CD4-positive, alpha-beta T cell (primary cell): ENCODE data around the gene CLDN5. TPM values are rescaled to one million over a fixed set of nuclear protein-coding genes. Genes with fewer than 3 reads are reported as not detected.

ENCODE experiments used
- ATAC-seq: fragments of 200-7000 bp; cut with Tn5 transposase; one replicate; pipeline ENCODE4 v1.10.0; 2022; ENCODE audit warnings: mild to moderate bottlenecking; ENCODE audit not compliant: poor library complexity
- CTCF ChIA-PET: fragments of 350-600 bp; sonication (Branson Sonifier 250); formaldehyde crosslinking; loops from one replicate; lab custom pipeline; 2021; ENCODE audit warnings: antibody characterized with exemption, inconsistent platforms; lab: Charles Lee
- POLR2A ChIA-PET: fragments of 350-600 bp; sonication (Branson Sonifier 250); formaldehyde crosslinking; loops from one replicate; lab custom pipeline; 2021; ENCODE audit warnings: antibody characterized with exemption, inconsistent platforms; lab: Charles Lee
- DNase-seq, 14 experiments: peaks; one replicate each; pipeline ENCODE4 v3.0.0-alpha.2; 2013 to 2020; ENCODE audit warnings: mixed read lengths in 2 of 14
- H3K27ac ChIP-seq, 2 donors: one replicate each; pipeline versions ENCODE4 v1.5.1 to v1.7.0; 2013; ENCODE audit warnings: low read length in 2 of 2, low read depth in 1 of 2, mild to moderate bottlenecking in 1 of 2
- H3K27me3 ChIP-seq, 2 experiments: 1 replicate in 1 of 2; 2 replicates in 1 of 2; pipeline versions ENCODE4 v1.6.1 to v1.7.0; 2013; ENCODE audit warnings: low read length in 2 of 2, control low read depth in 1 of 2, mild to moderate bottlenecking in 1 of 2, moderate library complexity in 1 of 2; ENCODE audit not compliant: insufficient read depth in 2 of 2, control insufficient read depth in 1 of 2
- H3K36me3 ChIP-seq: one replicate; pipeline ENCODE4 v1.6.1; 2013; ENCODE audit warnings: low read length, control low read depth; ENCODE audit not compliant: insufficient read depth
- H3K4me1 ChIP-seq: one replicate; pipeline ENCODE4 v1.6.1; 2013; ENCODE audit warnings: low read length, control low read depth; ENCODE audit not compliant: insufficient read depth
- H3K4me3 ChIP-seq: one replicate; pipeline ENCODE4 v1.5.1; 2013; ENCODE audit warnings: mild to moderate bottlenecking, low read length, moderate library complexity
- H3K9me3 ChIP-seq, 2 experiments: 1 replicate in 1 of 2; 2 replicates in 1 of 2; pipeline versions ENCODE4 v1.6.1 to v1.7.0; 2013; ENCODE audit warnings: low read length in 2 of 2, mild to moderate bottlenecking in 2 of 2, control low read depth in 1 of 2, moderate library complexity in 1 of 2; ENCODE audit not compliant: control insufficient read depth in 1 of 2, insufficient read depth in 1 of 2
- H3K27ac Mint-ChIP-seq: one replicate; pipeline ENCODE4 v1.8.0; 2020; ENCODE audit warnings: mixed read lengths
- H3K27me3 Mint-ChIP-seq: one replicate; pipeline ENCODE4 v1.8.0; 2021; ENCODE audit warnings: mixed read lengths
- H3K36me3 Mint-ChIP-seq: one replicate; pipeline ENCODE4 v1.8.0; 2021; ENCODE audit warnings: low read depth, mixed read lengths
- H3K4me1 Mint-ChIP-seq: one replicate; pipeline ENCODE4 v1.8.0; 2021; ENCODE audit warnings: low read depth, mixed read lengths
- H3K4me3 Mint-ChIP-seq: one replicate; pipeline ENCODE4 v1.8.0; 2020; ENCODE audit warnings: mild to moderate bottlenecking, mixed read lengths
- H3K9me3 Mint-ChIP-seq: one replicate; pipeline ENCODE4 v1.8.0; 2020; ENCODE audit warnings: mixed read lengths
- CTCF ChIP-seq: fragments of 200-600 bp; IDR thresholded peaks from one replicate; pipeline ENCODE4 v1.8.0; 2022; ENCODE audit warnings: antibody characterized with exemption, mild to moderate bottlenecking
- intact Hi-C, 2 experiments: fragments of 100-400 bp; cut with DNase I in 1 of 2; cut with micrococcal nuclease in 1 of 2; formaldehyde crosslinking; loops; one replicate each; pipeline versions ENCODE4 v1.15.1 to v1.9.0; 2023 to 2025; cut with DNase I, micrococcal nuclease
- total RNA-seq, 174 experiments: library from RNA in 2 of 174; stranded (reverse) in 2 of 174; gene quantifications; one replicate each; pipeline ENCODE4 v1.2.3 and lab custom pipeline; 2021 to 2026

The CLDN5 gene
- total RNA-seq, 2 experiments from 2014 or later: not detected

- no peak overlapping the region for H3K4me3 ChIP-seq
- H3K27me3 ChIP-seq: no peaks in the 10 kb centered on the region
- H3K36me3 ChIP-seq: no peaks in the 10 kb centered on the region
- intact Hi-C loops: no loop called here
- no peak overlapping the region for H3K4me3 Mint-ChIP-seq
- no peaks in the 10 kb centered on the region for H3K9me3 Mint-ChIP-seq
- no peak for DNase-seq
- H3K27ac Mint-ChIP-seq: no peak overlapping the region
- H3K9me3 ChIP-seq: peaks cover 0 to 5% of the 10 kb centered on the region in 2 experiments
- H3K4me1 ChIP-seq: no peaks in the 10 kb centered on the region
- no peak for ATAC-seq
- no peaks in the 10 kb centered on the region for H3K27me3 Mint-ChIP-seq
- no peak overlapping the region for H3K27ac ChIP-seq
- TF ChIP-seq CTCF: no peak
- no peaks in the 10 kb centered on the region for H3K36me3 Mint-ChIP-seq
- POLR2A ChIA-PET: no interaction called here
- no peaks in the 10 kb centered on the region for H3K4me1 Mint-ChIP-seq
- CTCF ChIA-PET: no interaction called here
These were observed 31.4 kb upstream of the CLDN5 start for GRCh38 chr22:19555651-19556050.

GRCh38 chr22:19554834-19555404 is 30.7 kb upstream of the CLDN5 start:
- Mint-ChIP-seq H3K4me1 (no peaks in the 10 kb centered on the region), H3K4me3 (no peak overlapping the region), H3K27me3 (no peaks in the 10 kb centered on the region), H3K36me3 (no peaks in the 10 kb centered on the region), H3K9me3 (no peaks in the 10 kb centered on the region), H3K27ac (no peak overlapping the region)
- no peak for DNase-seq
- no peak overlapping the region for H3K4me3 ChIP-seq
- H3K9me3 ChIP-seq: peaks cover 0 to 5% of the 10 kb centered on the region in 2 experiments
- no peak for TF ChIP-seq CTCF
- no peaks in the 10 kb centered on the region for H3K4me1 ChIP-seq
- no peaks in the 10 kb centered on the region for H3K36me3 ChIP-seq
- ATAC-seq: no peak
- no peaks in the 10 kb centered on the region for H3K27me3 ChIP-seq
- ChIA-PET POLR2A (no interaction called here), CTCF (no interaction called here)
- no peak overlapping the region for H3K27ac ChIP-seq
- intact Hi-C loops: no loop called here

DNA sequence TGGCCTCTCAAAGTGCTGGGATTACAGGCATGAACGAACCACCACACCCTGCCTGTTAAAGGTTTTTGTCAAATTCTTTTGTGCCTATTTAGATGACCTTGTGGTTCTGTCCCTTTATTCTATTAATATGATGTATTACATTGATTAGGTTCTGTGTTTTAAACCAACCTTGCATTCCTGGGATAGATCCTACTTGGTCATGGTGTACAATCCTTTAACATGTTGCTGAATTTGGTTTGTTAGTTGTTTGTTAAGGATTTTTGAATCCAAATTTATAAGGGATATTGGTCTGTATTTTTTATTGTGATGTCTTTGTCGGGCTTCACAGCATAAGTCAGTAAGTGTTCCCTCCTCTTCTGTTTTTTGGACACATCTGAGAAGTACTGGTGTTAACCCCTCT is 29.0 kb upstream of the CLDN5 start:
- no peaks in the 10 kb centered on the region for H3K27me3 Mint-ChIP-seq
- DNase-seq (no peak), ATAC-seq (no peak)
- no peaks in the 10 kb centered on the region for H3K4me1 Mint-ChIP-seq
- ChIA-PET POLR2A (no interaction called here), CTCF (interaction anchor here (1.2 kb wide), 1 partner anchor 17 kb away, joined by 4 read pairs; no protein-coding TSS in a partner anchor)
- Histone ChIP-seq H3K9me3 (peaks cover 0 to 5% of the 10 kb centered on the region in 2 experiments), H3K27ac (no peak overlapping the region), H3K4me3 (no peak overlapping the region), H3K36me3 (no peaks in the 10 kb centered on the region), H3K27me3 (no peaks in the 10 kb centered on the region), H3K4me1 (no peaks in the 10 kb centered on the region)
- H3K9me3 Mint-ChIP-seq: no peaks in the 10 kb centered on the region
- no peak overlapping the region for H3K27ac Mint-ChIP-seq
- no peaks in the 10 kb centered on the region for H3K36me3 Mint-ChIP-seq
- TF ChIP-seq CTCF: no peak
- intact Hi-C loops: no loop called here
- no peak overlapping the region for H3K4me3 Mint-ChIP-seq
